ENCODE data around the gene EMP3. TPM values are rescaled to one million over a fixed set of nuclear protein-coding genes. Genes with fewer than 3 reads are reported as not detected.

EMP3 gene
- polyA plus RNA-seq, 3 donors, result 802 to 1,036 (median 996) TPM

DNA sequence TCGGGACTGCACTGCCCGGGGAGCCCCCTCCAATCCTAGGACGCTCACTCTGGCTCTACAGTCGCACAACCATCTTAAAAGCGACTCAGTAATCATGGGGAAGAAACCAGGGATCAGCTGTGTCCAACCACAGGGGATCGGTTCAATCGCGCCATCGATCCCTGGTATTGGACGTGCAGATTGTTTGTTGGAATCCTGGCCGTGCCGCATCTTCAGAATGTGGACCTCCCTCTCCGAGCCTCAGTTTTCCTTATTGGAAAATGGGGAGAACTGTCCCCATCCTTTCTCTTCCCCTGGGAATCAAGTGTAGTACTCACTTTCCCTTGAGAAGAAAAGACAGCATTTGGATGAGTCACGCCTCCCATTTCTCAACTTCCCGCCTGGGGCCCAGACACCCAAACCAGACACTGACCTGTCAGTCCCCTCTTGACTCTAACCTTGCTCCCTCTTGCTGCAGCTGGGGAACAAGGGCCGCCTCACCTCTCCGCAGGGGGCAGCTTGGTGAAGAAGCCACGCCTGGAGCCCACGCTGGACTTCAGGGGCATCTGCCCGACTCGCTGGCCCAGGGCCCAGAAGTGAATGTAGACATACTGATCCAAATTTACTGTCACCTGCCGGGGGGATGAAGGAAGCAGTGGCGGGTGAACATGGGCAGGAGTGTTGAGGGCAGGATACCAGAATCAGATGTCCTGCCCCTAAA lies 17.6 kb downstream of the EMP3 start:
- Histone ChIP-seq H3K4me3 (replicated peaks in 1 of 3; ENCODE audit: low read depth in 2 of 3, low read length in 3 of 3) (no peak overlapping the region), H3K79me2 (ENCODE audit: insufficient read depth, low read length) (no peaks in the 10 kb centered on the region), H4K20me1 (ENCODE audit: insufficient read depth, low read length) (no peaks in the 10 kb centered on the region), H3K9ac (ENCODE audit: insufficient read depth, low read length, poor library complexity, severe bottlenecking) (peak overlapping the region; percentile 27), H2AFZ (ENCODE audit: insufficient read depth, low read depth, low read length, poor library complexity, severe bottlenecking) (no peak overlapping the region), H3K9me3 (replicated peaks in 1 of 2; ENCODE audit: control insufficient read depth in 1 of 2, insufficient read depth in 1 of 2, low read length in 2 of 2) (no peaks in the 10 kb centered on the region), H3K4me1 (ENCODE audit: control insufficient read depth in 1 of 2, insufficient read depth in 2 of 2, low read length in 2 of 2) (peaks cover 3 to 12% of the 10 kb centered on the region in 2 donors), H3K27ac (ENCODE audit: low read depth in 1 of 2, low read length in 2 of 2) (peak overlapping the region in 1 of 2 donors; percentile 36), H3K4me2 (replicated peaks; ENCODE audit: extremely low read depth, low read length, poor library complexity, severe bottlenecking) (no peak overlapping the region), H3K27me3 (ENCODE audit: control insufficient read depth in 2 of 2, insufficient read depth in 2 of 2, low read length in 2 of 2) (no peaks in the 10 kb centered on the region), H3K36me3 (replicated peaks in 1 of 2; ENCODE audit: control insufficient read depth in 1 of 2, insufficient read depth in 2 of 2, low read length in 2 of 2) (no peaks in the 10 kb centered on the region)
- Mint-ChIP-seq H3K9me3 (peaks cover 0 to 2% (median 0%) of the 10 kb centered on the region in 7 donors), H3K27ac (peak overlapping the region in 1 of 7 donors; percentile 62), H3K36me3 (peaks cover 13 to 16% of the 10 kb centered on the region in 2 donors), H3K4me3 (no peak overlapping the region), H3K27me3 (ENCODE audit: low read depth in 3 of 3) (peaks cover 0 to 1% (median 1%) of the 10 kb centered on the region in 3 donors), H3K4me1 (peaks cover 7% of the 10 kb centered on the region)
- intact Hi-C loops (cut with micrococcal nuclease), result loop anchor here in 1 of 2 donors (5.0 kb wide), 1 partner anchor 36 kb away; no protein-coding TSS in a partner anchor
- WGBS (ENCODE audit: insufficient coverage), result 93% methylated on average over 12 of the region's 23 CpGs
- no peak for DNase-seq
- TF ChIP-seq, protein P1, sequence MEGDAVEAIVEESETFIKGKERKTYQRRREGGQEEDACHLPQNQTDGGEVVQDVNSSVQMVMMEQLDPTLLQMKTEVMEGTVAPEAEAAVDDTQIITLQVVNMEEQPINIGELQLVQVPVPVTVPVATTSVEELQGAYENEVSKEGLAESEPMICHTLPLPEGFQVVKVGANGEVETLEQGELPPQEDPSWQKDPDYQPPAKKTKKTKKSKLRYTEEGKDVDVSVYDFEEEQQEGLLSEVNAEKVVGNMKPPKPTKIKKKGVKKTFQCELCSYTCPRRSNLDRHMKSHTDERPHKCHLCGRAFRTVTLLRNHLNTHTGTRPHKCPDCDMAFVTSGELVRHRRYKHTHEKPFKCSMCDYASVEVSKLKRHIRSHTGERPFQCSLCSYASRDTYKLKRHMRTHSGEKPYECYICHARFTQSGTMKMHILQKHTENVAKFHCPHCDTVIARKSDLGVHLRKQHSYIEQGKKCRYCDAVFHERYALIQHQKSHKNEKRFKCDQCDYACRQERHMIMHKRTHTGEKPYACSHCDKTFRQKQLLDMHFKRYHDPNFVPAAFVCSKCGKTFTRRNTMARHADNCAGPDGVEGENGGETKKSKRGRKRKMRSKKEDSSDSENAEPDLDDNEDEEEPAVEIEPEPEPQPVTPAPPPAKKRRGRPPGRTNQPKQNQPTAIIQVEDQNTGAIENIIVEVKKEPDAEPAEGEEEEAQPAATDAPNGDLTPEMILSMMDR (IDR thresholded peaks at IDR 0.05), result no peak

DNA sequence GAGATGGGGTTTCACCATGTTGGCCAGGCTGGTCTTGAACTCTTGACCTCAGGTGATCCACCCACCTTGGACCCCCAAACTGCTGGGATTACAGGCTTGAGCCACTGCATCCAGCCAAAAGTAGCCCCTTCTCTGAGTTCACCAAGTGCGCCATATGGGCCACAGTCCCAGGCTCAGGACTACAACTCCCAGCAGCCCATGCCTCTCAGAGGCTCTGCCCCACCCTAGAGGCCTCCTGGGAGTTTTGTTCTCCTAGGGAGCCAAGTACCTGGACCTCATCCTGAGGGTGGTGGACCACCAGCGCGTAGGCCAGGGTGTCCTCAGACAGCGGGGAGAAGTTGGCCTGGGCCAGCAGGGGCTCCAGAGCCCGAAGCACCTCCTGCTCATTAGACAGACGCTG lies 19.5 kb downstream of the EMP3 start:
- no peak overlapping the region for H3K27ac ChIP-seq (ENCODE audit: low read depth in 1 of 2, low read length in 2 of 2)
- H3K9ac ChIP-seq (ENCODE audit: insufficient read depth, low read length, poor library complexity, severe bottlenecking), result no peak overlapping the region
- 100% methylated on average over 4 of the region's 6 CpGs for WGBS (ENCODE audit: insufficient coverage)
- intact Hi-C loops (cut with micrococcal nuclease), result loop anchor here in 1 of 2 donors (5.0 kb wide), 1 partner anchor 38 kb away; no protein-coding TSS in a partner anchor
- DNase-seq, result no peak
- H3K27me3 Mint-ChIP-seq (ENCODE audit: low read depth in 3 of 3), result peaks cover 0 to 1% (median 0%) of the 10 kb centered on the region in 3 donors
- no peak overlapping the region for H3K4me3 ChIP-seq (replicated peaks in 1 of 3; ENCODE audit: low read depth in 2 of 3, low read length in 3 of 3)
- H3K9me3 Mint-ChIP-seq, result peaks cover 0 to 3% (median 0%) of the 10 kb centered on the region in 7 donors
- no peaks in the 10 kb centered on the region for H3K27me3 ChIP-seq (ENCODE audit: control insufficient read depth in 2 of 2, insufficient read depth in 2 of 2, low read length in 2 of 2)
- H3K4me1 ChIP-seq (ENCODE audit: control insufficient read depth in 1 of 2, insufficient read depth in 2 of 2, low read length in 2 of 2), result peaks cover 3 to 12% of the 10 kb centered on the region in 2 donors
- no peaks in the 10 kb centered on the region for H3K36me3 ChIP-seq (replicated peaks in 1 of 2; ENCODE audit: control insufficient read depth in 1 of 2, insufficient read depth in 2 of 2, low read length in 2 of 2)
- no peak overlapping the region for H3K4me2 ChIP-seq (replicated peaks; ENCODE audit: extremely low read depth, low read length, poor library complexity, severe bottlenecking)
- H3K79me2 ChIP-seq (ENCODE audit: insufficient read depth, low read length), result no peaks in the 10 kb centered on the region
- H3K4me3 Mint-ChIP-seq, result no peak overlapping the region
- H2AFZ ChIP-seq (ENCODE audit: insufficient read depth, low read depth, low read length, poor library complexity, severe bottlenecking), result no peak overlapping the region
- no peaks in the 10 kb centered on the region for H3K9me3 ChIP-seq (replicated peaks in 1 of 2; ENCODE audit: control insufficient read depth in 1 of 2, insufficient read depth in 1 of 2, low read length in 2 of 2)
- H3K4me1 Mint-ChIP-seq, result peaks cover 7% of the 10 kb centered on the region
- H3K36me3 Mint-ChIP-seq, result peaks cover 15 to 20% of the 10 kb centered on the region in 2 donors
- no peaks in the 10 kb centered on the region for H4K20me1 ChIP-seq (ENCODE audit: insufficient read depth, low read length)
- TF ChIP-seq, protein P1 (IDR thresholded peaks at IDR 0.05), result no peak
- H3K27ac Mint-ChIP-seq, result no peak overlapping the region
